Tongue (tissue), 2 donors: Measurements from ENCODE around the gene CCDC78. TPM values are rescaled to one million over a fixed set of nuclear protein-coding genes. Genes with fewer than 3 reads are reported as not detected.
A peak's percentile ranks its signal among the peaks of the same experiment; 100 is the strongest.
"Not testable (repeated sequence)": the region's sequence is repeated elsewhere in the genome, so short reads cannot be mapped to it uniquely, and the experiment has no call there.

Source experiments
- DNase-seq: peaks from one replicate; pipeline ENCODE4 v3.0.0-alpha.2; 2015
- total RNA-seq: library from RNA; depleted of rRNA; stranded (reverse); fragments of >200 nt; gene quantifications from one replicate; pipeline ENCODE4 v1.2.3, GENCODE V29; 2014

The CCDC78 gene
- total RNA-seq, 1 donor from 2014 or later: 1.4 TPM

GRCh38 chr16:760545-761343, 34.5 kb upstream of the CCDC78 start, which contains the start of gene MSLN:
Gene MSLN, plus strand, starts transcription at chr16:760734. Its CDS starts 1,947 bp downstream, at chr16:762681.
- DNase-seq: no peak

DNA sequence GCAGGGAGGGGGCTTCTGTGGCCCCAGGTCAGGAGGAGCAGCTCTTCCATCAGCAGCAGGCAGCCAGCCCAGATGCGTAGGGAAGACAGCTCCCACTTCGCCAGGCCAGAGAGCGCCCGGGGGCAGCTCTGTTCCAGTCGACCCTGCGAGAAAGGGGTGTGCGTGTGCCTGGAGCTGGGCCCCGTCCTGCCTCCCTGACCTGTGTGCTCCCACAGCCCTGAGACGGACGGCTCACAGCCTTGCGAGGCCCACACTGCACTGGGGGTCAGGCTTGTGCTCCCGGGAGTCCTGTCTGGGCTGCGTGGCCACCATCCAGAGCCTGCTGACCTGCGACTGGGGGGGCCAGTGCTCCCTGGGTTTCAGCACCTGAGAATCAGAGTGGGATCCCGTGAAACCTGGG, 33.8 kb upstream of the CCDC78 start:
- no peak for DNase-seq

GRCh38 chr16:759110-759910, 33.1 kb upstream of the CCDC78 start:
- DNase-seq: peak; percentile 45

DNA sequence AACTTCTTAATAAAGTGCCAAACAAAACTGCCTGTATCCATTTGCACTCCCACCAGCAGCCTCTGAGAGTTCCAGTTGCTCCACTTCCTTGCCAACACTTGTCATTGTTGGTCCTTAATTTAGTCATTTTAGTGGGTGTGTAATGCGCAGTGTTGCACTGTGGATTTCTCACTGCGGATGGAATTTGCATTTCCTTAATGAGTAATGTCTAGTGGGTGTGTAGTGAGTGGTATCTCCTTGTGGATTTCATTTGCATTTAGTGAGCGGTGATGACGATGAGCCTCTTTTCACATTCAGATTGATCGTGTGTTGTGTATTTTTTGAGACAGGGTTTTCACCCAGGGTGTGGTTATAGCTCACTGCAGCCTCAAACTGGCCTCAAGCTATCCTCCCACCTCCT, 30.2 kb upstream of the CCDC78 start:
- no peak for DNase-seq

DNA sequence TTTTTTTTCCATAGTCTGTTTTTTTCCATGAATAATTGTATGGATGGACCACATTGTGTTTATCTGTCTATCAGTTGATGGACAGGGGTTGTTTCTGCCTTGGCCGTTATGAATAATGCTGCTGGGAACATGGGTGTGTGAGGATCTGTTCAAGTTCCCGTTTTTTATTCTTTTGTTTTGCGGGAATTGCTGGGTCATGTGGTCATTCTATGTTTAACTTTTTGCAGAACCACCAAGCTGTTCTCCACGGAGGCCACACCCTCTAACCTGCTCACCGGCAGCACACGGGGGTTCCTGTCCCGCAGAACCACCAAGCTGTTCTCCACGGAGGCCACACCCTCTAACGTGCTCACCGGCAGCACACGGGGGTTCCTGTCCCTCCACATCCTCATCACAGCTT, 28.4 kb upstream of the CCDC78 start:
- no peak for DNase-seq

GRCh38 chr16:754121-754607, 27.9 kb upstream of the CCDC78 start:
- DNase-seq: not testable (repeated sequence)

DNA sequence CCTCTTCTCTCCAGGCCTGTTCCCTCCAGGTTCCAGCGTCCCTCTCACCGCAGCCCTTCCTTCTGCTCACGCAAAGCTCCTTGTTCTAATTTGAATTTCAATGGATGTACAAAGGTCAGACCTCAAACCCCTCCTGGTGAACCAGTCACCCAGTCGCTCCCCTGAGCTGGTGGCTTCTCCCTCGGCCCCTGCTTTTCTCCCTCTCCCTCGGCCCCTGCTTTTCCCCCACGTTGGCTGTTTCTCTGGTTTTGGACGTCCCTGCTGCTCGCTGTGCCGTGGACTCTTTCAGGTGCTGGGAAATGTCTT, 25.7 kb upstream of the CCDC78 start:
- no peak for DNase-seq

GRCh38 chr16:751152-752006, 25.1 kb upstream of the CCDC78 start:
- DNase-seq: no peak

DNA sequence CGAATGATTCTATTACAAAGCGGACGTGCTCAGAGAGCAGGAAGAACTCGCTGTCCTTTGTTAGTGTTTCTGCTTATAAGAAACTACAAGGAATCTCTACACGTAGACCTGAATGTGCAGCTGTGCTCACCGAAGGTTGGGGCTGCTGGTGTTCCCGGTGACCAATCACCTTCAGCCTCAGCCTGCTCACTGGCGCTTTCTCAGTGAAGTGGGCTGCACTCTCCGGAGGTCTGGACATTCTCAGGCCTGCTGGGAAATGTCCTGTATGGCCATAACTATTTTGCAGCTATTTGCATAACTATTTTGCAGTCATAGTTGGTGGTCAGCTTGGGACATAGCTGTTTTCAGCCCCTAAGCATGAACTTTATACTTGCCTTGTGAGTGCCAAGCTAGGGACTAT, 24.2 kb upstream of the CCDC78 start:
- DNase-seq: peak; percentile 73

- no peak for DNase-seq
These were observed 22.8 kb upstream of the CCDC78 start for GRCh38 chr16:749010-749409.

DNA sequence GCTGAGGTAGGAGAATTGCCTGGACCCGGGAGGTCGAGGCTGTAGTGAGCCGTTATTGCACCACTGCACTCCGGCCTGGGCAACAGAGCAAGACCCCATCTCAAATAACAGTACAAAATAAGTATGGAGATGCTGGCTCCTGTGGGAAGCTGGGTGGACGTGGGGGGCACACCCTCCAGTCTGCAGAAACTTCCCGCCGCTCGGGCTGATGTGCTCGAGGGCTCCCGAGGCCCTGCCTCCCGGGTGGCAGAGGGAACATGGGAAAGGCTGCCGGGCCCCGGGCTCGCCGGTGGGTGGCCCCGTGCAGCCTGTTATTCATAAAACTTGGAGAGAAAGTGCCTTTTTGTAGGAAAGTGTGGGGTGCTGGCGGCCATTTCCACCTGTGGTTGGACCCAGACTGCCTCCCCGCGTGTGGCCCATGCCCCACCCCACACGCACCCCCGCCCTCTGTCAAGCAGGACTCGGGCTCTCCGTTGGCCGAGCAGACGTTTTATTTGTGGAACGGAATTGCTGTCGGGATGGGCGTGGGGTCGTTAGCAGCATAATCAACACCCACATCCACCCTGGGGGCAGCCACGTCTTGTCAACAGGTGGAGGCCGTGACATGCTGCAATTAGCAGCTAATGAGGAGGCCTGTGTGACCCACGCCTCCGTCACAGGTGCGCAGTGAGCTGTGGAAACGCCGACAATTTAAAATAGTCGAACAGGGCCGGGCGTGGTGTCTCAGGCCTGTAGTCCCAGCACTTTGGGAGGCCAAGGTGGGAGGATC, 21.9 kb upstream of the CCDC78 start:
- no peak for DNase-seq

GRCh38 chr16:746637-747036, 20.4 kb upstream of the CCDC78 start:
- no peak for DNase-seq

DNA sequence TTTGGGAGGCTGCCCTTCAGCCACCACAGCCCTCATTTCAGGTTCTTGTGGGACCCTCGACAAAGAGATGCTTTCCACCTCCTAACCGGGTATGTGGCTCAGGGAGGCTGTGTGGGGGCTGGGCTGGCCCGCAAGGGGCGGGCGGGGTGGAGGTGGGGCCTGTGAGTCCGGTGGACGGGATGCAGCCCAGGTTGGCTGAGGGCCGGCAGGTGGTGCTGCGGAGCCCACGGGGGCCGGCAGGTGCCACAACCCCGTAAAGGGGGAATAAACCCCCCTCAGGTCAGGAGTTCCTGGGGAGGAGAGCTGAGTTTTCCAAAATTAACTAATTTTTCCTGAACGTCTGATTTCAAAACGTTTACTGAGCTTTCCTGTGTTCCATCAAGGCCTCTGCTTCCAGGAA, 19.5 kb upstream of the CCDC78 start:
- no peak for DNase-seq

- DNase-seq: no peak
These were observed 17.7 kb upstream of the CCDC78 start for GRCh38 chr16:743794-744500.

DNA sequence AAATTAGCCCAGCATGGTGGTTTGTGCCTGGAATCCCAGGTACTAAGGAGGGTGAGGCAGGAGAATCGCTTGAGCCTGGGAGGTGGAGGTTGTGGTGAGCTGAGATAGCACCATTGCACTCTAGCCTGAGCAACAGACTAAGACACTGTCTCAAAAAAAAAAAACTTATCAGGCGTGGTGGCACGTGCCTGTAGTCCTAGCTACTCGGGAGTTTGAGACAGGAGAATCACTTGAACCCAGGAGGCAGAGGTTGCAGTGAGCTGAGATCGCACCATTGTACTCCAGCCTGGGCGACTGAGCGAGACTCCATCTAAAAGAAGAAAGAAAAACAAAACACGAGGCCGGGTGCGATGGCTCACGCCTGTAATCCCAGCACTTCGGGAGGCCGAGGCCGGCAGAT, 16.7 kb upstream of the CCDC78 start:
- DNase-seq: not testable (repeated sequence)

- DNase-seq: no peak
These were observed 15.9 kb upstream of the CCDC78 start for GRCh38 chr16:741986-742629.

GRCh38 chr16:740764-741505, 14.7 kb upstream of the CCDC78 start, which contains the start of gene CIAO3:
Gene CIAO3, minus strand, starts transcription at chr16:740997. Its CDS starts 12 bp downstream, at chr16:740985.
- DNase-seq: peak; percentile 94

GRCh38 chr16:740459-740763, 14.2 kb upstream of the CCDC78 start:
- no peak for DNase-seq

DNA sequence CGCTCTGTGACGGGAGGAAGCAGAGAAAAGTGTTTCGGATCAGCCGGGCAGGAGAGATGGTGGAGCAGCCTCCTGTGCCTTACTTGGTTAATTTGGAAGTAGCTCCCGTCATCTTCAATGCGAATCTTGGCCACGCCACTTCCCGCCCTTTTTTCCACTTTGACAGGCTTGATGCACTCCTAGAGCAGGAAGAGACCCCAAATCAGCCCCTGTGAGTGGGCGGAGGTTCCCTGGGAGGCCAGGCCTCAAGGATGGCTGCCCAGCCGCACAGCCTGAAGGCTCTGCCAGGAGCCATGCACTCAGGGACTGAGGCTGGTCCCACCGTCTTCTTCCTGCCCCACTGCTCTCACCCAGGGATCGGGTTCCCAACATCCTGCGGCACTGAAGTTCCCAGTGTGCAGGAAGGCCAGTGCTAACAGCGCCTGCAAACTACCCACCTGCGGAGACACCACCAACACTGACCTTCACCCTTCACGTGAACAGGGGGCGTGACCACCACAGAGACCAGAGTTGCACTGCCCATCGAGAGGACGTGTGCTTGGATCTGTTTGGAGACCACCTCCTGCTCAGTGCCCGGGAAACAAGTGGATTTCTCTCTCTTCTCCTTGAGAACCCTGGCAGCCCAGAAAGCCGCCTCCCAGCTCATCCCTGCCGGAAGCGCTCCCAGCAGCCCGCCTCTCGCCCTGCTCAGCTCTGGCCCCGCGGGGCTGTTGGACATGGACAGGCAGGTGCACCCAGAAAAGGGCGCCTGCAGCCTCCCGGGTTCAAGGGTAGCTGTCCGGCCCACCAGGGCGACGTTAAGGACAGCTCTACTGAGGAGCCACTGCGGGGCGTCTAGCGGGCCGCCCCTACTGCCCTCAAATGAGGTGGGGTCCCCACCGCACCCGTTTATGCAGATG, 13.6 kb upstream of the CCDC78 start:
- no peak for DNase-seq
